ENCODE results near the gene CNOT8.

DNA sequence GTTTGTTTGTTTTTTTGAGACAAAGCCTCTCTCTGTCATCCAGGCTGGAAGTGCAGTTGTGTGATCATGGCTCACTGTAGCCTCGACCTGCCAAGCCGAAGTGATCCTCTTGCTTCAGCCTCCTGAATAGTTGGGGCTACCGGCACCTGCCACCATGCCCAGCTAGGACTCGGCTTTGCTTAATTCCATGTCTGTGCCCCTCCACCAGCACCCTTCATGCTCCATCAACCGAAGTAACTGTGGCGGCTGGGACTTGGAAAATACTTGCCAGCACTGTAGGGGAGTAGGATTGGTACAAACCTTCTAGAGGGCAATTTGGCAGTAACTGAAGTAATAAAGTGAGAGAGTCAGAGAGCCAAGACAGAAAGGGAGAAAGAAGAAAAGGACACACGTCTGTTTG is 27.0 kb upstream of the CNOT8 start:
- TF ChIP-seq, protein P1, sequence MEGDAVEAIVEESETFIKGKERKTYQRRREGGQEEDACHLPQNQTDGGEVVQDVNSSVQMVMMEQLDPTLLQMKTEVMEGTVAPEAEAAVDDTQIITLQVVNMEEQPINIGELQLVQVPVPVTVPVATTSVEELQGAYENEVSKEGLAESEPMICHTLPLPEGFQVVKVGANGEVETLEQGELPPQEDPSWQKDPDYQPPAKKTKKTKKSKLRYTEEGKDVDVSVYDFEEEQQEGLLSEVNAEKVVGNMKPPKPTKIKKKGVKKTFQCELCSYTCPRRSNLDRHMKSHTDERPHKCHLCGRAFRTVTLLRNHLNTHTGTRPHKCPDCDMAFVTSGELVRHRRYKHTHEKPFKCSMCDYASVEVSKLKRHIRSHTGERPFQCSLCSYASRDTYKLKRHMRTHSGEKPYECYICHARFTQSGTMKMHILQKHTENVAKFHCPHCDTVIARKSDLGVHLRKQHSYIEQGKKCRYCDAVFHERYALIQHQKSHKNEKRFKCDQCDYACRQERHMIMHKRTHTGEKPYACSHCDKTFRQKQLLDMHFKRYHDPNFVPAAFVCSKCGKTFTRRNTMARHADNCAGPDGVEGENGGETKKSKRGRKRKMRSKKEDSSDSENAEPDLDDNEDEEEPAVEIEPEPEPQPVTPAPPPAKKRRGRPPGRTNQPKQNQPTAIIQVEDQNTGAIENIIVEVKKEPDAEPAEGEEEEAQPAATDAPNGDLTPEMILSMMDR (IDR thresholded peaks at IDR 0.05 in 4 of 5, conservative IDR thresholded peaks at IDR 0.05 in 1 of 5): no peak
- TF ChIP-seq POLR2A (IDR thresholded peaks at IDR 0.05): no peak
